WTC11 (cell line): ENCODE measurements around the gene AGPS. TPM values are rescaled to one million over a fixed set of nuclear protein-coding genes. Genes with fewer than 3 reads are reported as not detected.

ENCODE experiments used
- ATAC-seq: fragments of 200-7000 bp; cut with Tn5 transposase; 2 replicates; pipeline ENCODE4 v1.10.0; 2021; ENCODE audit warnings: mild to moderate bottlenecking, moderate library complexity
- CTCF ChIA-PET: fragments of 300-600 bp; sonication (Branson Sonifier 250); formaldehyde crosslinking; loops from one replicate; lab custom pipeline; 2021; ENCODE audit warnings: antibody characterized with exemption; lab: Charles Lee
- POLR2A ChIA-PET: fragments of 350-600 bp; sonication (Branson Sonifier 250); formaldehyde crosslinking; loops from one replicate; lab custom pipeline; 2021; ENCODE audit warnings: antibody characterized with exemption; lab: Charles Lee
- DNase-seq: peaks from one replicate; pipeline ENCODE4 v3.0.0; 2021; ENCODE audit warnings: low spot score
- H3K27ac Mint-ChIP-seq: 2 replicates; pipeline ENCODE4 v1.8.0; 2021; ENCODE audit warnings: mixed read lengths
- H3K27me3 Mint-ChIP-seq: 2 replicates; pipeline ENCODE4 v1.8.0; 2021; ENCODE audit warnings: low read depth, mild to moderate bottlenecking, moderate library complexity, mixed read lengths
- H3K36me3 Mint-ChIP-seq: 2 replicates; pipeline ENCODE4 v1.8.0; 2021; ENCODE audit warnings: mixed read lengths
- H3K4me1 Mint-ChIP-seq: 2 replicates; pipeline ENCODE4 v1.8.0; 2022; ENCODE audit warnings: mixed read lengths
- H3K4me3 Mint-ChIP-seq: 2 replicates; pipeline ENCODE4 v1.8.0; 2021; ENCODE audit warnings: mild to moderate bottlenecking, moderate library complexity, mixed read lengths
- H3K9me3 Mint-ChIP-seq: 2 replicates; pipeline ENCODE4 v1.8.0; 2021; ENCODE audit warnings: mixed read lengths
- AFF4 ChIP-seq: sonication (generic); formaldehyde crosslinking; IDR thresholded peaks from 2 replicates; pipeline ENCODE4 v1.8.1; 2023; ENCODE audit warnings: mild to moderate bottlenecking, missing genetic modification reagents, borderline replicate concordance
- ATF3 ChIP-seq: sonication (generic); formaldehyde crosslinking; conservative IDR thresholded peaks from 2 replicates; pipeline ENCODE4 v1.8.1; 2022; ENCODE audit warnings: mild to moderate bottlenecking, missing genetic modification reagents
- GABPB1 ChIP-seq: sonication (generic); formaldehyde crosslinking; IDR thresholded peaks from 2 replicates; pipeline ENCODE4 v1.8.1; 2023; ENCODE audit warnings: mild to moderate bottlenecking, missing genetic modification reagents
- NR1H2 ChIP-seq: sonication (generic); formaldehyde crosslinking; IDR thresholded peaks from 2 replicates; pipeline ENCODE4 v1.9.0; 2021; ENCODE audit warnings: mild to moderate bottlenecking, moderate library complexity, missing genetic modification reagents
- PREB ChIP-seq: sonication (generic); formaldehyde crosslinking; IDR thresholded peaks from 2 replicates; pipeline ENCODE4 v1.8.1; 2022; ENCODE audit warnings: mild to moderate bottlenecking, missing genetic modification reagents, moderate library complexity, borderline replicate concordance
- SMAD3 ChIP-seq: sonication (generic); formaldehyde crosslinking; IDR thresholded peaks from 2 replicates; pipeline ENCODE4 v1.8.0; 2022; ENCODE audit warnings: missing genetic modification reagents, mild to moderate bottlenecking, borderline replicate concordance
- STAT6 ChIP-seq: sonication (generic); formaldehyde crosslinking; conservative IDR thresholded peaks from 2 replicates; pipeline ENCODE4 v1.8.1; 2023; ENCODE audit warnings: mild to moderate bottlenecking, low read depth, missing genetic modification reagents, moderate library complexity
- USF2 ChIP-seq: sonication (generic); formaldehyde crosslinking; IDR thresholded peaks from 2 replicates; pipeline ENCODE4 v1.8.1; 2023; ENCODE audit warnings: mild to moderate bottlenecking, missing genetic modification reagents, moderate library complexity
- ZBTB43 ChIP-seq: sonication (generic); formaldehyde crosslinking; IDR thresholded peaks from 2 replicates; pipeline ENCODE4 v1.8.1; 2023; ENCODE audit warnings: mild to moderate bottlenecking, missing genetic modification reagents
- ZMAT4 ChIP-seq: fragments of 250-450 bp; sonication (Bioruptor Pico); IDR thresholded peaks from 2 replicates; pipeline ENCODE4 v1.9.0; 2021; ENCODE audit warnings: mild to moderate bottlenecking
- ZNF317 ChIP-seq: sonication (generic); formaldehyde crosslinking; IDR thresholded peaks from 2 replicates; pipeline ENCODE4 v1.8.1; 2023; ENCODE audit warnings: low read depth, mild to moderate bottlenecking, moderate library complexity, missing genetic modification reagents, borderline replicate concordance
- ZNF512 ChIP-seq: sonication (generic); formaldehyde crosslinking; IDR thresholded peaks from 2 replicates; pipeline ENCODE4 v1.8.1; 2022; ENCODE audit warnings: missing genetic modification reagents, borderline replicate concordance
- ZSCAN18 ChIP-seq: fragments of 250-450 bp; sonication (Bioruptor Pico); IDR thresholded peaks from 2 replicates; pipeline ENCODE4 v2.1.2; 2022; ENCODE audit warnings: mild to moderate bottlenecking, moderate library complexity
- total RNA-seq: library from RNA; stranded (reverse); gene quantifications from 3 replicates; pipeline ENCODE4 v1.2.3, GENCODE V29; 2021

Gene AGPS
- total RNA-seq, 1 experiment from 2014 or later, result 60.8 TPM

GRCh38 chr2:177404243-177404642, 11.7 kb downstream of the AGPS start:
- TF ChIP-seq ATF3 (CRISPR knock-in tag), result no peak
- TF ChIP-seq ZNF512 (CRISPR knock-in tag), result no peak
- no peak for TF ChIP-seq PREB (CRISPR knock-in tag)
- TF ChIP-seq ZMAT4 (CRISPR knock-in tag), result no peak
- no peak for TF ChIP-seq ZNF317
- TF ChIP-seq USF2 (CRISPR knock-in tag), result no peak
- TF ChIP-seq NR1H2, result no peak
- no peak for TF ChIP-seq ZBTB43 (CRISPR knock-in tag)
- TF ChIP-seq, all 79 proteins: peak for 0
- CTCF ChIA-PET, result interaction anchor here (2.1 kb wide), 1 partner anchor 12 kb away, joined by 9 read pairs; no protein-coding TSS in a partner anchor
- POLR2A ChIA-PET, result no interaction called here
- no peak overlapping the region for H3K4me3 Mint-ChIP-seq
- ATAC-seq, result no peak
- peaks cover 4% of the 10 kb centered on the region; the same call in 1 of the 2 replicates for H3K36me3 Mint-ChIP-seq
- no peak for DNase-seq
- H3K27me3 Mint-ChIP-seq, result no peaks in the 10 kb centered on the region
- peaks cover 5% of the 10 kb centered on the region for H3K9me3 Mint-ChIP-seq
- peaks cover 8% of the 10 kb centered on the region for H3K4me1 Mint-ChIP-seq
- no peak overlapping the region for H3K27ac Mint-ChIP-seq

GRCh38 chr2:177405029-177405692, 12.6 kb downstream of the AGPS start:
- ChIA-PET CTCF (interaction anchor here (2.1 kb wide), 1 partner anchor 11 kb away, joined by 9 read pairs; no protein-coding TSS in a partner anchor), POLR2A (no interaction called here)
- TF ChIP-seq ZSCAN18 (no peak), STAT6 (CRISPR knock-in tag) (no peak), GABPB1 (CRISPR knock-in tag) (peak; percentile 52; the same call in 1 of the 2 replicates), ZMAT4 (CRISPR knock-in tag) (no peak), AFF4 (CRISPR knock-in tag) (no peak), SMAD3 (CRISPR knock-in tag) (no peak)
- Mint-ChIP-seq H3K4me1 (peaks cover 8% of the 10 kb centered on the region), H3K27ac (no peak overlapping the region), H3K9me3 (peaks cover 10% of the 10 kb centered on the region), H3K36me3 (peaks cover 10% of the 10 kb centered on the region), H3K27me3 (no peaks in the 10 kb centered on the region), H3K4me3 (no peak overlapping the region)
- DNase-seq (no peak), ATAC-seq (no peak)
